CD14-positive monocyte (primary cell): ENCODE measurements around the gene SYNE2. TPM values are rescaled to one million over a fixed set of nuclear protein-coding genes. Genes with fewer than 3 reads are reported as not detected.
"Not testable (repeated sequence)": the region's sequence is repeated elsewhere in the genome, so short reads cannot be mapped to it uniquely, and the experiment has no call there.

Source experiments
- DNase-seq, 3 donors: peaks; one replicate each; pipeline ENCODE4 v3.0.0-alpha.2; 2011 to 2022
- H2AFZ ChIP-seq: 2 replicates; pipeline ENCODE4 v1.6.0; 2012; ENCODE audit warnings: mild to moderate bottlenecking, low read depth, low read length, inconsistent platforms; ENCODE audit not compliant: insufficient read depth, poor library complexity, severe bottlenecking
- H3K27ac ChIP-seq, 2 donors: 1 replicate in 1 of 2; 2 replicates in 1 of 2; pipeline ENCODE4 v1.5.1; 2012 to 2013; ENCODE audit warnings: low read length in 2 of 2, control low read depth in 1 of 2, inconsistent platforms in 1 of 2, low read depth in 1 of 2, mild to moderate bottlenecking in 1 of 2
- H3K27me3 ChIP-seq, 2 donors: one replicate each; pipeline versions ENCODE4 v1.6.0 to v1.6.1; 2011 to 2013; ENCODE audit warnings: low read length in 2 of 2; ENCODE audit not compliant: control insufficient read depth in 2 of 2, insufficient read depth in 2 of 2
- H3K36me3 ChIP-seq, 2 donors: replicated peaks in 1 of 2; 1 replicate in 1 of 2; 2 replicates in 1 of 2; pipeline versions ENCODE4 v1.5.1 to v1.6.1; 2012 to 2013; ENCODE audit warnings: low read length in 2 of 2, control low read depth in 1 of 2, inconsistent platforms in 1 of 2, mild to moderate bottlenecking in 1 of 2; ENCODE audit not compliant: insufficient read depth in 2 of 2, control insufficient read depth in 1 of 2
- H3K4me1 ChIP-seq, 2 donors: 1 replicate in 1 of 2; 2 replicates in 1 of 2; pipeline versions ENCODE4 v1.5.1 to v1.6.1; 2012 to 2013; ENCODE audit warnings: low read length in 2 of 2, control low read depth in 1 of 2, inconsistent platforms in 1 of 2, mild to moderate bottlenecking in 1 of 2, moderate library complexity in 1 of 2; ENCODE audit not compliant: insufficient read depth in 2 of 2, control insufficient read depth in 1 of 2
- H3K4me2 ChIP-seq: replicated peaks from 2 replicates; pipeline ENCODE3; 2012; ENCODE audit warnings: low read length, moderate library complexity, mild to moderate bottlenecking; ENCODE audit not compliant: poor library complexity, severe bottlenecking; ENCODE audit errors: extremely low read depth
- H3K4me3 ChIP-seq, 3 experiments: fragments of 200-600 bp in 1 of 3; sonication (generic) in 1 of 3; replicated peaks in 1 of 3; 1 replicate in 2 of 3; 2 replicates in 1 of 3; pipeline ENCODE4 v1.5.1; 2011 to 2013; ENCODE audit warnings: low read length in 3 of 3, mild to moderate bottlenecking in 3 of 3, control low read depth in 2 of 3, low read depth in 2 of 3, inconsistent platforms in 1 of 3, moderate library complexity in 1 of 3
- H3K79me2 ChIP-seq: 2 replicates; pipeline ENCODE4 v1.6.0; 2012; ENCODE audit warnings: mild to moderate bottlenecking, control low read depth, inconsistent platforms, low read length, moderate library complexity; ENCODE audit not compliant: insufficient read depth
- H3K9ac ChIP-seq: 2 replicates; pipeline ENCODE4 v1.6.0; 2017; ENCODE audit warnings: low read length, mild to moderate bottlenecking; ENCODE audit not compliant: insufficient read depth, poor library complexity, severe bottlenecking
- H3K9me3 ChIP-seq, 2 donors: replicated peaks in 1 of 2; 1 replicate in 1 of 2; 2 replicates in 1 of 2; pipeline versions ENCODE4 v1.5.1 to v1.6.1; 2012 to 2013; ENCODE audit warnings: low read length in 2 of 2, control low read depth in 1 of 2; ENCODE audit not compliant: control insufficient read depth in 1 of 2, insufficient read depth in 1 of 2
- H4K20me1 ChIP-seq: 2 replicates; pipeline ENCODE4 v1.6.0; 2012; ENCODE audit warnings: mild to moderate bottlenecking, low read length, control low read depth, moderate library complexity; ENCODE audit not compliant: insufficient read depth
- H3K27ac Mint-ChIP-seq, 7 donors: one replicate each; pipeline ENCODE4 v1.8.0; 2020; ENCODE audit warnings: mild to moderate bottlenecking in 7 of 7, mixed read lengths in 7 of 7, moderate library complexity in 6 of 7, inconsistent platforms in 2 of 7
- H3K27me3 Mint-ChIP-seq, 3 donors: one replicate each; pipeline ENCODE4 v1.8.0; 2021 to 2022; ENCODE audit warnings: low read depth in 3 of 3, mild to moderate bottlenecking in 3 of 3, mixed read lengths in 3 of 3, moderate library complexity in 3 of 3, inconsistent platforms in 1 of 3
- H3K36me3 Mint-ChIP-seq, 2 donors: one replicate each; pipeline ENCODE4 v1.8.0; 2020; ENCODE audit warnings: mixed read lengths in 2 of 2, inconsistent platforms in 1 of 2, mild to moderate bottlenecking in 1 of 2
- H3K4me1 Mint-ChIP-seq: one replicate; pipeline ENCODE4 v1.8.0; 2020; ENCODE audit warnings: mild to moderate bottlenecking, mixed read lengths
- H3K4me3 Mint-ChIP-seq, 2 donors: one replicate each; pipeline ENCODE4 v1.8.0; 2020; ENCODE audit warnings: mild to moderate bottlenecking in 2 of 2, mixed read lengths in 2 of 2, moderate library complexity in 1 of 2
- H3K9me3 Mint-ChIP-seq, 7 donors: one replicate each; pipeline ENCODE4 v1.8.0; 2020 to 2022; ENCODE audit warnings: mixed read lengths in 7 of 7, mild to moderate bottlenecking in 6 of 7, moderate library complexity in 6 of 7, inconsistent platforms in 2 of 7
- whole genome bisulfite sequencing: methylation state at CpG from one replicate; pipeline ENCODE4 v1.1.5; 2013; ENCODE audit warnings: missing lambda C conversion rate; ENCODE audit not compliant: insufficient coverage; 5-methylcytosine and 5-hydroxymethylcytosine counted together
- intact Hi-C, 2 donors: fragments of 100-400 bp; cut with micrococcal nuclease; formaldehyde crosslinking; loops; one replicate each; pipeline versions ENCODE4 v1.15.0 to v1.15.1; 2023
- polyA plus RNA-seq, 3 donors: library from polyadenylated mRNA; depleted of rRNA in 1 of 3; unstranded in 2 of 3; stranded (reverse) in 1 of 3; fragments of 300-500 nt in 2 of 3; fragments of >200 nt in 1 of 3; fragmentation: Illumina TruSeq in 2 of 3; gene quantifications; 1 replicate in 2 of 3; 2 replicates in 1 of 3; pipeline ENCODE4 v1.2.3, GENCODE V29; 2012 to 2021
- TF ChIP-seq, protein P1 (sequence below): fragments of 200-600 bp; IDR thresholded peaks from one replicate; pipeline ENCODE4 v1.8.0; 2022; ENCODE audit warnings: antibody characterized with exemption, mild to moderate bottlenecking

SYNE2 gene
- polyA plus RNA-seq, 3 donors, result 0.06 to 0.46 (median 0.44) TPM

GRCh38 chr14:64117671-64118402, 265.0 kb downstream of the SYNE2 start:
- no peak overlapping the region for H2AFZ ChIP-seq
- H3K4me1 ChIP-seq, result no peaks in the 10 kb centered on the region
- H3K4me1 Mint-ChIP-seq, result no peaks in the 10 kb centered on the region
- H3K4me3 Mint-ChIP-seq, result no peak overlapping the region
- WGBS, result 96% methylated on average over 6 of the region's 11 CpGs
- H3K27ac Mint-ChIP-seq, result no peak overlapping the region
- no peaks in the 10 kb centered on the region for H4K20me1 ChIP-seq
- no peak overlapping the region for H3K9ac ChIP-seq
- H3K4me3 ChIP-seq, result no peak overlapping the region
- no peaks in the 10 kb centered on the region for H3K9me3 ChIP-seq
- TF ChIP-seq, protein P1, sequence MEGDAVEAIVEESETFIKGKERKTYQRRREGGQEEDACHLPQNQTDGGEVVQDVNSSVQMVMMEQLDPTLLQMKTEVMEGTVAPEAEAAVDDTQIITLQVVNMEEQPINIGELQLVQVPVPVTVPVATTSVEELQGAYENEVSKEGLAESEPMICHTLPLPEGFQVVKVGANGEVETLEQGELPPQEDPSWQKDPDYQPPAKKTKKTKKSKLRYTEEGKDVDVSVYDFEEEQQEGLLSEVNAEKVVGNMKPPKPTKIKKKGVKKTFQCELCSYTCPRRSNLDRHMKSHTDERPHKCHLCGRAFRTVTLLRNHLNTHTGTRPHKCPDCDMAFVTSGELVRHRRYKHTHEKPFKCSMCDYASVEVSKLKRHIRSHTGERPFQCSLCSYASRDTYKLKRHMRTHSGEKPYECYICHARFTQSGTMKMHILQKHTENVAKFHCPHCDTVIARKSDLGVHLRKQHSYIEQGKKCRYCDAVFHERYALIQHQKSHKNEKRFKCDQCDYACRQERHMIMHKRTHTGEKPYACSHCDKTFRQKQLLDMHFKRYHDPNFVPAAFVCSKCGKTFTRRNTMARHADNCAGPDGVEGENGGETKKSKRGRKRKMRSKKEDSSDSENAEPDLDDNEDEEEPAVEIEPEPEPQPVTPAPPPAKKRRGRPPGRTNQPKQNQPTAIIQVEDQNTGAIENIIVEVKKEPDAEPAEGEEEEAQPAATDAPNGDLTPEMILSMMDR, result no peak
- intact Hi-C loops, result no loop called here
- H3K27me3 Mint-ChIP-seq, result peaks cover 1 to 4% (median 2%) of the 10 kb centered on the region in 3 donors
- no peaks in the 10 kb centered on the region for H3K27me3 ChIP-seq
- no peaks in the 10 kb centered on the region for H3K36me3 ChIP-seq
- H3K79me2 ChIP-seq, result no peaks in the 10 kb centered on the region
- no peak overlapping the region for H3K27ac ChIP-seq
- H3K36me3 Mint-ChIP-seq, result no peaks in the 10 kb centered on the region
- no peak for DNase-seq
- H3K4me2 ChIP-seq, result no peak overlapping the region
- no peaks in the 10 kb centered on the region for H3K9me3 Mint-ChIP-seq

- H3K4me2 ChIP-seq, H3K27ac ChIP-seq, H3K4me1 ChIP-seq, H3K36me3 ChIP-seq, H3K4me1 Mint-ChIP-seq, H3K9me3 Mint-ChIP-seq, H3K27me3 Mint-ChIP-seq, H3K4me3 ChIP-seq, H2AFZ ChIP-seq, intact Hi-C loops, H3K36me3 Mint-ChIP-seq, DNase-seq, H3K9me3 ChIP-seq, H3K27ac Mint-ChIP-seq, H3K79me2 ChIP-seq, H3K27me3 ChIP-seq, H3K9ac ChIP-seq, H4K20me1 ChIP-seq, H3K4me3 Mint-ChIP-seq: not testable (repeated sequence)
- no CpG with 5 or more reads among the region's 7 CpGs for WGBS
Observed at GRCh38 chr14:64118403-64118742, 265.6 kb downstream of the SYNE2 start.
